Measurements from ENCODE around the gene SLC7A4.
"Not testable (repeated sequence)": the region's sequence is repeated elsewhere in the genome, so short reads cannot be mapped to it uniquely, and the experiment has no call there.

SLC7A4 gene

DNA sequence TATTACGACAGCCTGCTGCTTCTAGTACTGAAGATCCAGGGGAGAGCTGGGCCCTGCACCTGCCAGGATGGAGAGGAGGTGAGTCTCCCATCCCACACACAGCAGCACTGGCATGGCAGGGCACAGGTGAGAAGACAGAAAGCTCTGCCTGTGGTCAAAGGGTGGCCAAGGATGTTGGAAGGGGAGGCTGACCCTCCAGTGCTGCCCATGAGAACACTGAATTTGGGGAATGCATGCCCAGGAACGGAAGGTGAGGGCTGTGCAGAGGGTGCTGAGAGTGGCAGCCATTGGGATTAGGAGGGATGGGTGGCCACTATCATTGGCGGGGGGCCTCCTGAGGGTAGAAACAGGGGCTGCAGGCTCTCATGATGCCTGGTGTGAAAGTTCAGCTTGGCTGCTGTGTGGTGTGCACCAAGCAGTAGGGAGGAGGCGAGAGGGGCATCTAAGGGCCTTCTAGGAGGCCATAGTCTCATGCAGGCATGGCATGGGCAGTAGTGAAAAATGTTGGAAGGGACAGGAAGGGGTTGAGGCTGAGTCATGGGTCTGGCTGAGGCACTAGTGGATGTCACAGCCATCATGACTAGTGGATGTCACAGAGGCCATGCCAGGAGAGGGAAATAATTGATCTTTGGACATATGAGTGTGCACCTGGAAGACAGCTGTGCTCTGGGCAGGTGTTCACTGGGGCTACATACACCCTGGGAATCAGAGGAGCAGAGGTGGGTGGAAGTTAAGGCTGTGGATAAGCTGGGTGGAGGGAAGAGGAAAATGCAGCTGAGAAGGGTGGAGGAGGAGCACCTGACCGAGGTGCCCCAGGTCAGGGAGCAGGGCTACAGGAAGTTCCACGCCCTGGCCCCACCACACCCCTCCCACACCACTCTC, 10.9 kb upstream of the SLC7A4 start:
- no peak for FAIRE-seq

GRCh38 chr22:21041937-21042336, 9.6 kb upstream of the SLC7A4 start:
- FAIRE-seq = no peak

GRCh38 chr22:21039158-21039557, 6.8 kb upstream of the SLC7A4 start:
- FAIRE-seq = not testable (repeated sequence)

- FAIRE-seq = no peak
These were observed 6.0 kb upstream of the SLC7A4 start for GRCh38 chr22:21038405-21038804.

DNA sequence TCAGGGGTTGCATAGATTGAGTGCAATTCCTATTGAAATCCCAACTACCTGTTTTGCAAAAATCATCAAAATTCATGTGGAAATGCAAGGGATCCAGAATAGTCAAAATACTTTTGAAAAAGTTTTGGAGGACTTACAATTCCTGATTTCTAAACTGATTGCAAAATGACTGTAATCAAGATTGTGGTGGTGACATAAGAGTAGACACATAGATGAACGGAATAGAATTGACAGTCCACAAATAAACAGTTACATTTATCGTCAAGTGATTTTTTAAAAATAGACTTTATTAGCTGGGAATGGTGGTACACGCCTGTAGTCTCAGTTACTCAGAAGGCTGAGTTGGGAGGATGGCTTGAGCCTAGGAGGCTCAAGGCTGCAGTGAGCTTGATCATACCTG, 2.6 kb upstream of the SLC7A4 start:
- FAIRE-seq = no peak

- no peak for FAIRE-seq
These were observed 1.5 kb upstream of the SLC7A4 start for GRCh38 chr22:21033895-21034294.

DNA sequence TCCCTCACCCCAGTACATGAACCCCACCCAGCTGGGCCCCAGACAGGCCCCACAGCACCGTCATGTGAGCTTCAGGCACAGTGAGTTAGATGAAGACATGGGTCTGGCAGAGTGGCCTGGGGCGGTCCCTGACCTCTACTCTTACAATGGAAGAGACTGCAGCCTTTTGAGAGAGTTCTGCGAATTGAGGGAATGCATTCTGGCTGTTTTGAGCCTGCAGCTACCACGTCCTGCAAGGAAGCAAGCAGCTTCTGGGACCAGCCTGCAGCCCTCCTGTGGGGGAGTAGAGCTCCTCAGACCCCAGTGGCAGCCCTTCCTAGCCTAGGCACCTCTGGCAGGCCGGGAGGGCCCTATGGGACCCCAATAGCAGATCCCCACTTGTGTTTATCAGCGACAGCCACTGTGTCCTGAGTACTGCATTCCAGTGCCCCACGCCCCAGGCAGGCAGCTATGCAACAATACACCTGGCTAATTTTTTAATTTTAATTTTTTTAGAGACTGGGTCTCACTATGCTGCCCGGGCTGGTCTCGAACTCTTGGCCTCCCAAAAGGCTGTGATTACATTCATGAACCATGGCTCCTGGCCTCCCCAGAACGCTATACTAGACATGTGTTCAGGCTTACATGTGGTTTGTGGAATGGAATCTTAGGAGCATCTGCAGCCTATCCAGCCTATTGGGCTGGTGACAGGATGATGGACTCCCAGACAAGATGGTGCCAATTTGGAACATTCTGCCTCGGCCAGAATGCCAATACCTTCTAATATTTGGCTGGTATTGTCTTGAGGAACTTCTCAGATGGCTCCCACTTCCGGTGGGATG, 717 bp upstream of the SLC7A4 start:
- no peak for FAIRE-seq

DNA sequence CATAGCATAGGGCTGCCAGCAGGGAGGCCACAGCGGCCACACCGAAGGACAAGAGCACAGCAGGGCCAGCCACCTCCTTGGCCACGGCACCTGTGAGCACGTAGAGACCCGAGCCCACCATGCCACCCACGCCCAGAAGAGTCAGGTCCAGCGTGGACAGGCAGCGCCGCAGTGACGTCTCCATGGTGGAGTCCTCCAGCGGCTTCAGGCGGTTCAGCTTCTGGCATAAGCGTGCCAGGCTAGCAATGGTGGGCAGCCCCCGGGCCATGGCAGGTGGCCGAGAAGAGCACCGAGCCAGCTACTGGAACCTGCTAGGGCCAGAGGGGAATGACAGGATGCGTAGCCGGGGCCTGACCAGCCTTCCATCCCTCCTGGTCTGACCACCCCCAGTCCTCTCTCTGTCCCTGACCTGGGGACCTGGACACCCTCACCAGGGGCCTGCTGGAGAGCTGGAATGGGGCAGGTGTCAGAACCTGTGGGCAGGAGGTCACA, 770 bp downstream of the SLC7A4 start:
- no peak for FAIRE-seq

GRCh38 chr22:21030621-21031544, 1.5 kb downstream of the SLC7A4 start:
- no peak for FAIRE-seq

GRCh38 chr22:21030032-21030431, 2.3 kb downstream of the SLC7A4 start:
- no peak for FAIRE-seq

DNA sequence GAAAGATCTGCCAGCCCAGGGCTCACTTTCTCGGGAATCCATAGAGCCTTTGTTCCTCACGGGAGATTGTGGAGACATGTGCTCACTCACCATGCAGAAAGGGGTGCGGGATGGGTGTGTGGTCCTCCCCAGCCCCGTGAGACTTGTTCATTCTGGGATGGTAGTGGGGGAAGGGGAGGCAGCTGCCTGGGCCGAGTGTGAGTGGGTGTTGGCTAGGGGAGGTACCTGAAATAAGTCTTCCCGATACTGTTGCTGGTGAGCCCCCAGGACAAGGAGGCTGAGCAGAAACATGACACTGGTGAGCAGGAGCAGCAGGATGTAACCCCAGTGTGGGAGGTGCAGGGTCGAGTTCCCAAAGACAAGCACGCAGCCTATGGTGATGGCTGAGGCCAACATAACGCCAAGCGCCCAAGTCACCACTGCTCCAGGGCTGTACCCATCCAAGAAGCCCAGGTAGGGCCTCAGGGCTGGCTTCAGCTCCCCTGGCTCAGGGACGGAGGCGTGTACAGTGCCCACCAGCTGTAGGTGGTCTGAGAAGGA, 2.8 kb downstream of the SLC7A4 start:
- FAIRE-seq = no peak

DNA sequence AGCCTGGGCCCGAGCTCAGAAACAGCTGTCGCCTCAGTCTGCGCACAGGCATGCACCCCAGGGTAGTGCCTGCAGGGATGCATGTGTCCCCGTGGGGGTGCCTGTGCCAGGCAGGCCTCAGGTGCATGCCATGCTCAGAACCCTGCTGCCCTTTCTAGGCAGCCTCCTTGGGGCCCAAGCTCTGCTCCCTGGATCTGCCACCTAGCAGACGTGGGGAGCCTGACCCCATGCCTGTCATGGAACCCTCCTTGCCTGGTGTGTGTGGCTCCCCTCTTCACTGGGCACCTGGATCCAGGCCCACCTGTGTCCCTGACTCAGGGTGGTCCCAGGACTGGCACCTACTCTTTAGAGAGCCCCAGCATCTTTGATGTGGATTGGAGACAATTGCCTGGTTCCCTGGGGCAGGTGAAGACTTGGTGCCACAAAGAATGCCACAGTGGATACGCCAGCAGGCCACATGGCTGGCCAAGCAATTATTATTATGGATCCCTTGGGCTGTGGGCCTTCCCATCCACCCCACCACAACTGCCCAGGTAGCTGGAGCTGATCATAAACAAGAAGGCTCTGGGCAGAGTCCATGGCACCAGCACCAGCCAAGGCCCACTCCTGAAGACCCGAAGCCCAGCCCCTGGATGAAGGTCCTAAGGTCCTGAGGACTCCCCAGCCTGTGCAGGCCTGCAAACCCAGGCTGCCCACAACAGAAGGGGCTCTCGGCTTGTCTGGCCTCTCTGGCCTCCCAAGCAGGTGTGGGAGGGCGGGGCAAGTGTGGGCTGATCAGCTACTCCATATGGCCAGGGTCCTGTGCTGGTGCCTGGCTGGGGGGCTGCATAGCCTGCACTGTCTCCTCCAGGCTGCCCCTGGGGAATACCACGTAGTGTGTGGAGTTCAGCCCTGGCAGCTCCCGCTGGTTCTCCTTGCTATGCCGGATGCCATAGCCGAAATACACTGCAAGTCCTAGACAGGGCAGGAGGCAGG, 3.8 kb downstream of the SLC7A4 start:
- FAIRE-seq = no peak

DNA sequence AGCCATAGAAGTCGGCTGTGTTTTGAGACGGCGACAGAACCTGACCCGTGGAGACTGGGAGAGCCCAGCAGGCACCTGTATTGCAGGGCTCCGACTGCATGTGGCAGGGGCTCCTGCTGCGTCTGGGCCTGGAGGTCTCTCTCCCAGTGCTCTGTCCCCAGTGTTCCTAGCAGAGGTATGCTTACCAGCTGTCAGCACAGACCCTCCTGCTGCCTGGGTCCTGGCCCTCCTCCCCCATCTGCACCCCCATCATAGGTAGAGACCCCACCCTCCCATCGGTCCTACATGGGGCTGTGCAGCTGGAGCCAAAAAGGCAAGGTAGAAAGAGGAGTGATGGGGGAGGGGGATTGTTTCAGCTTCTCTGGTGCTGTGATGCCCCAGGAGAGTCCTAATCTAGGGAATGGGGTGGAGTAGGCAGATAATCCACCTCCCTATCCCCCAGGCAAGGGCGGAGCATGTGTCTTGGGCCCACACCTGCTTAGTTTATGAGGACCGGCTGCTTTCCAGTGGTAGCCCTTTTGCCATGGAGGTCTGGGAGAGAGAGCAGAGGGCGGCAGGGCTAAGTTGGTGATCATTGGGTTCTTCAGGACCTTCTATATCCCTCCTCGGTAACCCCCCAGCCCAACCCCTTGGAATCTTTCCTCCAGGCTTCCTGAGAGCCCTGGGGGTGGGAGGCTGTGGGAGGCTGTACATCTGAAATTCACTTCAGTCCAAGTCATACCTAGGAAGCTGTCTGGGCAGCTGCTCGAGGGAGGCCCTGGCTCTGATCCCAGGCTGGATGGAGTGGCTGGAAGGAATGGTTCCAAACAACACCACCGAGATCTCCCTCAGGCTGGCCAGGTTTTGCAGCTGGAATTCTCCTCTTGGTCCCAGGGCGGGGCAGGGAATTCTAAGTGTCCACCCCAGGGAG, 5.3 kb downstream of the SLC7A4 start:
- FAIRE-seq = no peak

DNA sequence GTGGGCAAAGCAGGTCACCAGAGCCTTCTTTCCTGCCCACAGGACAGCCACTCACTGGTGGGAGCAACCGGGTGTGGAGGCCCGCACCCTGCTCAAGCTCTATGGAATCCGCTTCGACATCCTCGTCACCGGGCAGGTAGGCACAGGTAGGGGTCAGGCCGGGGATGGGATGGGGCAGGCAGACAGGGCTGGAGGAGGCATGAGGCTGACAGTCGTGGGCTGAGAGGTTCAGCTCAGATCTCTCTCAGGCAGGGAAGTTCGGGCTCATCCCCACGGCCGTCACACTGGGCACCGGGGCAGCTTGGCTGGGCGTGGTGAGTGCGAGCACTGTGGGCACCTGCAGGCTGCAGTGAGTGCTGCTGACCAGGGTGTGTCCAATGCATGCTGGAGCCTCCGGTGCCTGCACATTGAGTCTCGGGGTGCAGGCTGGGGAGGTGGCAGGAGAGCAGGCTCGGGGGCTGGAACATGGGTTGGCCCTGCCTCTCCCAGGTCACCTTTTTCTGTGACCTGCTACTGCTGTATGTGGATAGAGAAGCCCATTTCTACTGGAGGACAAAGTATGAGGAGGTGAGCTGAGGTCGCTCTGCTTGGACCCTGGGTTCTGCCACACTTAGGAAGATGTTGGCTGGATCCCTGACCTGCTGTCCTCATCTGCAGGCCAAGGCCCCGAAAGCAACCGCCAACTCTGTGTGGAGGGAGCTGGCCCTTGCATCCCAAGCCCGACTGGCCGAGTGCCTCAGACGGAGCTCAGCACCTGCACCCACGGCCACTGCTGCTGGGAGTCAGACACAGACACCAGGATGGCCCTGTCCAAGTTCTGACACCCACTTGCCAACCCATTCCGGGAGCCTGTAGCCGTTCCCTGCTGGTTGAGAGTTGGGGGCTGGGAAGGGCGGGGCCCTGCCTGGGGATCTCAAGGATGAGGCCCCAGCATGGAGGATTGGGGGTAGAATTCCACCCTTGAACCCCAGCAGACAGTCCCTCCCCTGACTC, 6.3 kb downstream of the SLC7A4 start:
- no peak for FAIRE-seq

GRCh38 chr22:21025266-21025665, 7.1 kb downstream of the SLC7A4 start:
- no peak for FAIRE-seq

DNA sequence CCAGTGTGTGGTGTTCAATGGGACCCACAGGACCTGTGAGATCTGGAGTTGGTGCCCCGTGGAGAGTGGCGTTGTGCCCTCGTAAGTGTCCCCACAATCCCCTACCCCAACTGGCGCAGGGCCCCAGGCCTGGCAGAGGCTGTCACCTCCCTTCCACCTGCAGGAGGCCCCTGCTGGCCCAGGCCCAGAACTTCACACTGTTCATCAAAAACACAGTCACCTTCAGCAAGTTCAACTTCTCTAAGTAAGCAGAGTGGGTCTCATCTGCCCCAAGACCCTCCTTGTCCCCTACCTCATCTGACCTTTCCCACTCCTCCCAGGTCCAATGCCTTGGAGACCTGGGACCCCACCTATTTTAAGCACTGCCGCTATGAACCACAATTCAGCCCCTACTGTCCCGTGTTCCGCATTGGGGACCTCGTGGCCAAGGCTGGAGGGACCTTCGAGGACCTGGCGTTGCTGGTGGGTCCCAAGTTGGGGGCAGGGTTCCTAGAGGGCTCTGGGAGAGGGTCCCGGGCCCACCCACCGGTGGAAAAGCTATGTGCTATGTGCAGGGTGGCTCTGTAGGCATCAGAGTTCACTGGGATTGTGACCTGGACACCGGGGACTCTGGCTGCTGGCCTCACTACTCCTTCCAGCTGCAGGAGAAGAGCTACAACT, 9.3 kb downstream of the SLC7A4 start:
- FAIRE-seq = no peak

DNA sequence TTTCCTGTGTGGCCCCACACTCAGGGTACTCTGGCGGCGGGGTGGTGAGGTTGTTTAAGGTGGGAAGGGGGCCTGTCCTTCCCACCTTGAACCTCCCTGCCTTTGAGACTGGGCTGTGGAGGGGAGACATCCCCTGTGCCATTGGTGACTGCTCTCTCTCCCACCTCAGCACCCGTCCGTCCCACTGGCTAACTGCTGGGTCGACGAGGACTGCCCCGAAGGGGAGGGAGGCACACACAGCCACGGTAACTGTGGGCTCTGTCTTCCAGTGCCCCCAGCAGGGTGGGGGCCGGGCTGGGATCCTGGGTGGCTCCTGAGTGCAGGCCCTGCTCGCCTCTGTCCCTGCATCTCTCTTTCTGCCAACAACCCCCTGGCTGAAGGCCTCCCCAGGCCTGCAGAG, 9.9 kb downstream of the SLC7A4 start:
- FAIRE-seq = no peak

DNA sequence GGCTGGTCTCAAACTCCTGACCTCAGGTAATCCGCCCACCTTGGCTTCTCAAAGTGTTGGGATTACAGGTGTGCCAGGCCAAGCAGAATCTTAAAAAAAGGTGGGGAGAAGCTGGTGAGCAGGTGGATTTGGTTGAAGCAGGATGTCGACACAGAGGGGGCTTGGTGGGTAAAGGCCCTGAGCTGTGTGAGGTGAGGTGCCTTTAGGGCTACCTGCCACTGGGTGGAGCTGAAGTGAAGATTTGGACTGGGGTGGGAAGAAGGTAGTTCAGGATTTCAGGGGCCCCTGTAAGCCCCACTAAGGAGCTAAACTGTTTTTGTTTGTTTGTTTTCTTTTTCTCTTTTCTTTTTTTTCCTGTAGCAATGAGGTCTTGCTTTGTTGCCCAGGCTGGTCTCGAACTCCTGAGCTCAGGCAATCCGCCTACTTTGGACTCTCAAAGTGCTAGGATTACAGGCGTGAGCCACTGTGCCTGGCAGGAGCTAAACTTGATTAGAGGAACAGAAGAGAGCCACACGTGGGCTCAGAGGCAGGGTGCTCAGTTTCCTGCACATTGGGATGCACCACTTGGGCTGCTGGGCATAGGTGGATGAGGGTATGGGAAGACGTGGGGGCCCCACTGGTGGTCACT, 11.4 kb downstream of the SLC7A4 start:
- no peak for FAIRE-seq

Measured in A204.1 (cell line).